Lung (tissue), 12 donors: ENCODE results near the gene GBF1. TPM values are rescaled to one million over a fixed set of nuclear protein-coding genes. Genes with fewer than 3 reads are reported as not detected.

ENCODE experiments used
- ATAC-seq: fragments of 200-7000 bp; cut with Tn5 transposase; one replicate; pipeline ENCODE4 v1.9.1; 2020; ENCODE audit warnings: moderate number of reproducible peaks; ENCODE audit not compliant: insufficient read depth, low FRiP score
- DNase-seq, 3 donors: peaks; one replicate each; pipeline ENCODE4 v3.0.0-alpha.2; 2013 to 2017
- H3K27ac ChIP-seq, 2 donors: one replicate each; pipeline ENCODE4 v1.5.1; 2013; ENCODE audit warnings: mild to moderate bottlenecking in 2 of 2, moderate library complexity in 2 of 2, control low read depth in 1 of 2, inconsistent platforms in 1 of 2, low read depth in 1 of 2, low read length in 1 of 2
- H3K27me3 ChIP-seq, 3 donors: one replicate each; pipeline ENCODE4 v1.5.1; 2013; ENCODE audit warnings: low read length in 2 of 3; ENCODE audit not compliant: control insufficient read depth in 3 of 3, insufficient read depth in 3 of 3
- H3K36me3 ChIP-seq, 4 donors: one replicate each; pipeline ENCODE4 v1.5.1; 2013; ENCODE audit warnings: low read length in 4 of 4, mild to moderate bottlenecking in 1 of 4, moderate library complexity in 1 of 4; ENCODE audit not compliant: control insufficient read depth in 4 of 4, insufficient read depth in 4 of 4
- H3K4me1 ChIP-seq, 5 donors: one replicate each; pipeline ENCODE4 v1.5.1; 2013; ENCODE audit warnings: low read length in 5 of 5, mild to moderate bottlenecking in 2 of 5, moderate library complexity in 1 of 5; ENCODE audit not compliant: control insufficient read depth in 5 of 5, insufficient read depth in 5 of 5
- H3K4me3 ChIP-seq: one replicate; pipeline ENCODE4 v1.5.1; 2013; ENCODE audit warnings: mild to moderate bottlenecking, control low read depth, moderate library complexity
- H3K9ac ChIP-seq, 2 donors: one replicate each; pipeline ENCODE4 v1.5.1; 2013; ENCODE audit warnings: low read length in 2 of 2, control low read depth in 1 of 2; ENCODE audit not compliant: insufficient read depth in 1 of 2
- H3K9me3 ChIP-seq, 4 donors: one replicate each; pipeline ENCODE4 v1.5.1; 2013; ENCODE audit warnings: low read length in 3 of 4, mild to moderate bottlenecking in 1 of 4, moderate library complexity in 1 of 4; ENCODE audit not compliant: control insufficient read depth in 4 of 4, insufficient read depth in 3 of 4
- CTCF ChIP-seq: IDR thresholded peaks from 2 replicates; pipeline ENCODE4 v1.5.1; 2012; ENCODE audit warnings: mild to moderate bottlenecking; ENCODE audit errors: control extremely low read depth, extremely low read depth
- WGBS, 2 donors: extraction: QIAGEN DNeasy Blood & Tissue Kit; methylation state at CpG; one replicate each; pipeline ENCODE4 v1.1.7; 2013; 5-methylcytosine and 5-hydroxymethylcytosine counted together
- polyA plus RNA-seq, 2 donors: library from polyadenylated mRNA; stranded (reverse); fragments of 200-250 nt; gene quantifications; one replicate each; pipeline ENCODE4 v1.2.1, GENCODE V29; 2013
- total RNA-seq, 2 donors: library from RNA; depleted of rRNA in 1 of 2; stranded (reverse); fragments of >200 nt in 1 of 2; gene quantifications; one replicate each; pipeline ENCODE4 v1.2.1, GENCODE V29; 2014 to 2021
- donor health status: control.
- donor health status: control.
- donor health status: Bipolar disorder and iron deficiency.
- donor health status: healthy.
- donor health status: DM: yes; HTN: yes; CAD: no.

Gene GBF1
- total and polyA plus RNA-seq, 4 donors: 11.6 to 48.5 (median 25.4) TPM

- Histone ChIP-seq H3K4me3 (no peak overlapping the region), H3K27me3 (no peaks in the 10 kb centered on the region), H3K9ac (no peak overlapping the region), H3K36me3 (peaks cover 20 to 48% (median 41%) of the 10 kb centered on the region in 4 donors), H3K4me1 (no peaks in the 10 kb centered on the region), H3K27ac (no peak overlapping the region), H3K9me3 (peaks cover 0 to 2% (median 0%) of the 10 kb centered on the region in 4 donors)
- 95 to 96% methylated on average over 12 of the region's 12 CpGs for WGBS, 2 donors
- TF ChIP-seq CTCF: no peak
- no peak for ATAC-seq
- DNase-seq: no peak
Measured at GRCh38 chr10:102376901-102377300, 131.6 kb downstream of the GBF1 start.

- H3K36me3 ChIP-seq: peaks cover 24 to 50% (median 42%) of the 10 kb centered on the region in 4 donors
- no peak for ATAC-seq
- WGBS, 2 donors: 95 to 97% methylated on average over 6 of the region's 6 CpGs
- H3K27me3 ChIP-seq: no peaks in the 10 kb centered on the region
- H3K27ac ChIP-seq: no peak overlapping the region
- no peak overlapping the region for H3K4me3 ChIP-seq
- TF ChIP-seq CTCF: no peak
- no peak for DNase-seq
- H3K9ac ChIP-seq: no peak overlapping the region
- H3K4me1 ChIP-seq: no peaks in the 10 kb centered on the region
- H3K9me3 ChIP-seq: peaks cover 0 to 2% (median 0%) of the 10 kb centered on the region in 4 donors
Measured at GRCh38 chr10:102379383-102379782, 134.1 kb downstream of the GBF1 start.

- no peak for TF ChIP-seq CTCF
- DNase-seq: no peak
- Histone ChIP-seq H3K9ac (no peak overlapping the region), H3K36me3 (peaks cover 17 to 35% (median 25%) of the 10 kb centered on the region in 4 donors), H3K9me3 (no peaks in the 10 kb centered on the region), H3K27ac (no peak overlapping the region), H3K27me3 (no peaks in the 10 kb centered on the region), H3K4me3 (no peak overlapping the region), H3K4me1 (peaks cover 0 to 6% (median 0%) of the 10 kb centered on the region in 5 donors)
- 90 to 98% methylated on average over 9 of the region's 9 CpGs for WGBS, 2 donors
- no peak for ATAC-seq
Measured at GRCh38 chr10:102381983-102382382, 136.7 kb downstream of the GBF1 start.

DNA sequence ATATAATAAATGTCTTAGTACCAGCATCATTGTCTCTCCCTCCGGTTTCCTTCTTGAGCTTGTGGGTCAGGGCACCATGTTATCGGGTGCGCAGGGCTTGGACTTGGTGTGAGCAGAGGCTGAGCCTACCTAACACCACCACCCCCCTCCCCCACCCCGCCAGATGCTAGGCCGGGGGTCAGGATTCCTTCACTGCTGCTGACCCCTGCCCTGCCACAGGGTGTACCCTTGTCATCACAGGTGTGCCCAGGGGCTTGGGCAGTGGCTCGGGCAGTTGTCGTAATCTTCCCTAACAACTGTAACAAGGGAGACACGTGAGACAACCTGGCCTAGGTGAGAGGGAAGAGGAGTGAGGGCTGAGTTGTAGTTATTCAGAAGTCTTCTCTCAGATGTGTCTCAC lies 137.5 kb downstream of the GBF1 start:
- no peaks in the 10 kb centered on the region for H3K27me3 ChIP-seq
- DNase-seq: no peak
- H3K4me3 ChIP-seq: no peak overlapping the region
- peaks cover 17 to 34% (median 24%) of the 10 kb centered on the region in 4 donors for H3K36me3 ChIP-seq
- no peak for TF ChIP-seq CTCF
- H3K27ac ChIP-seq: no peak overlapping the region
- no peaks in the 10 kb centered on the region for H3K9me3 ChIP-seq
- ATAC-seq: no peak
- H3K4me1 ChIP-seq: peaks cover 0 to 6% (median 0%) of the 10 kb centered on the region in 5 donors
- no peak overlapping the region for H3K9ac ChIP-seq
- 91 to 96% methylated on average over 8 of the region's 8 CpGs for WGBS, 2 donors
